HG02678 (cell line): Measurements from ENCODE around the gene CTDSP2.
"Not testable (repeated sequence)": the region's sequence is repeated elsewhere in the genome, so short reads cannot be mapped to it uniquely, and the experiment has no call there.

Experiments used
- ATAC-seq: cut with Tn5 transposase; IDR thresholded peaks from one replicate; pipeline ENCODE4 v1.9.1; 2021; ENCODE audit warnings: mild to moderate bottlenecking, moderate library complexity; ENCODE audit not compliant: unreplicated experiment

CTDSP2 gene

GRCh38 chr12:57783861-57784260 is 62.7 kb downstream of the CTDSP2 start:
- ATAC-seq, result no peak

- no peak for ATAC-seq
Observed at GRCh38 chr12:57783466-57783801, 63.1 kb downstream of the CTDSP2 start.

GRCh38 chr12:57782608-57783465 is 63.7 kb downstream of the CTDSP2 start, which contains the start of gene TSFM:
Gene TSFM (plus strand): TSS chr12:57782787. CDS start chr12:57782802, 15 bp downstream.
- ATAC-seq, result peak; percentile 87

- peak; percentile 8 for ATAC-seq
Observed at GRCh38 chr12:57782243-57782607, 64.3 kb downstream of the CTDSP2 start.

- ATAC-seq, result no peak
Observed at GRCh38 chr12:57781801-57782200, 64.7 kb downstream of the CTDSP2 start.

GRCh38 chr12:57781244-57781643 is 65.3 kb downstream of the CTDSP2 start:
- no peak for ATAC-seq

- ATAC-seq, result no peak
Observed at GRCh38 chr12:57780284-57780897, 66.1 kb downstream of the CTDSP2 start.

- ATAC-seq, result no peak
Observed at GRCh38 chr12:57779736-57780135, 66.8 kb downstream of the CTDSP2 start.

- ATAC-seq, result no peak
Observed at GRCh38 chr12:57777911-57778310, 68.6 kb downstream of the CTDSP2 start.

GRCh38 chr12:57777367-57777766 is 69.2 kb downstream of the CTDSP2 start:
- ATAC-seq, result no peak

GRCh38 chr12:57776247-57776587 is 70.3 kb downstream of the CTDSP2 start:
- ATAC-seq, result no peak

- no peak for ATAC-seq
Observed at GRCh38 chr12:57775563-57776246, 70.8 kb downstream of the CTDSP2 start.

GRCh38 chr12:57775044-57775443 is 71.5 kb downstream of the CTDSP2 start:
- no peak for ATAC-seq

GRCh38 chr12:57774634-57775033 is 71.9 kb downstream of the CTDSP2 start:
- ATAC-seq, result not testable (repeated sequence)

- ATAC-seq, result peak; percentile 17
Observed at GRCh38 chr12:57772429-57773322, 73.9 kb downstream of the CTDSP2 start, which contains the start of gene EEF1AKMT3. Gene EEF1AKMT3 (plus strand): TSS chr12:57772614. CDS start chr12:57772725, 111 bp downstream.

- peak; percentile 77 for ATAC-seq
Observed at GRCh38 chr12:57771873-57772428, 74.6 kb downstream of the CTDSP2 start, which contains the start of gene METTL1. Gene METTL1 (minus strand): TSS chr12:57772105. CDS start chr12:57772083, 22 bp downstream.

GRCh38 chr12:57771236-57771872 is 75.2 kb downstream of the CTDSP2 start:
- peak; percentile 75 for ATAC-seq

- no peak for ATAC-seq
Observed at GRCh38 chr12:57770734-57771133, 75.8 kb downstream of the CTDSP2 start.
